Heart left ventricle (tissue), 13 donors: Measurements from ENCODE around the gene ADGRE1.

Source experiments
- POLR2A ChIP-seq, 2 donors: fragments of 450-650 bp; IDR thresholded peaks; one replicate each; pipeline ENCODE4 v1.6.1; 2017; ENCODE audit warnings: antibody characterized with exemption in 2 of 2, mild to moderate bottlenecking in 2 of 2, moderate library complexity in 2 of 2
- TF ChIP-seq, protein P1 (sequence below), 12 donors: fragments of 200-600 bp; sonication (generic) in 4 of 12; IDR thresholded peaks; one replicate each; pipeline versions ENCODE4 v1.5.0 to v1.8.0; 2018 to 2022; ENCODE audit warnings: antibody characterized with exemption in 12 of 12, mild to moderate bottlenecking in 5 of 12
- donor health status: ischemic (EF 13 %, LVEDD 7.1; RV severe dilation, severe dysfunction).
- donor health status: DM: no; HTN: yes; CAD: no.
- donor health status: DM: no; HTN: no; CAD: no.
- donor health status: ischemic (EF 25% LVEDD 6.9; RV normal size, moderate dysfunction).
- donor health status: ischemic (EF 25% LVEDD 5.7; RV mildly dilated, moderate dysfunction).
- donor health status: ischemic (EF 35%, LVEDD 5.7; RV mildly dilated, moderate dysfunction).
- donor health status: nonischemic (EF 11% LVEDD 7.7; RV severe dilation, severe dysfunction).
- donor health status: DM: yes; HTN: yes; CAD: no.
- donor health status: PGD.
- donor health status: ischemic (EF 29% LVEDD 5.4; RV normal size, mild dysfunction).
- donor health status: nonischemic (EF 23%, LVEDD 6.1; RV moderate dilation, normal function).

DNA sequence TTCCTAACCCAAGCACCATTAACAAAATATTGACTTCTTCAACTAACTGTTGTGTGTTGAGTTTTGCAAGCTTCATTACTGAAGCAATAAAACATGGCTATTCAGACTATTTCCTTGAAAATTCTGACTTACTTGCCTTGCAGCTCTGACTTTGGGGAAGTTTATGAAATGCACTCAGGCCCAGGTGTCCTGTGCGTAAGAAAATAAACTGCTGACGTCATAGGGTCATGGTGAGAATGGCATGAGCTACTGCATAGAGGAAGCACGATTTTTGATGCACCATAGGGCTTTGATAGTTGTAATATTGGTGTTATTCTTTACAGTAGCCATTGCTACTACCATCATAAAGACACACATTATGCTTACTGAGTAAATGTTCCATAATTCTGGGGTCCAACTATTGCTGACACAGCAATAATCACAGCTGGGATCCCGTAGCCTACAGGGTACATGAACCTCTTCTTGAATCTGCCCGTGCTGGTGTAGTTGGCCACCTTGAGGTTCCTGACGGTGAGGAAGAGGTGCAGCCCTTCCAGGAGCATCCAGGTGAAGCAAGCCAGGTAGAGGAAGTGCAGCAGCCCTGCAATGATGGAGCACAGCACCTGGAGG lies 76.0 kb downstream of the ADGRE1 start:
- TF ChIP-seq, protein P1, sequence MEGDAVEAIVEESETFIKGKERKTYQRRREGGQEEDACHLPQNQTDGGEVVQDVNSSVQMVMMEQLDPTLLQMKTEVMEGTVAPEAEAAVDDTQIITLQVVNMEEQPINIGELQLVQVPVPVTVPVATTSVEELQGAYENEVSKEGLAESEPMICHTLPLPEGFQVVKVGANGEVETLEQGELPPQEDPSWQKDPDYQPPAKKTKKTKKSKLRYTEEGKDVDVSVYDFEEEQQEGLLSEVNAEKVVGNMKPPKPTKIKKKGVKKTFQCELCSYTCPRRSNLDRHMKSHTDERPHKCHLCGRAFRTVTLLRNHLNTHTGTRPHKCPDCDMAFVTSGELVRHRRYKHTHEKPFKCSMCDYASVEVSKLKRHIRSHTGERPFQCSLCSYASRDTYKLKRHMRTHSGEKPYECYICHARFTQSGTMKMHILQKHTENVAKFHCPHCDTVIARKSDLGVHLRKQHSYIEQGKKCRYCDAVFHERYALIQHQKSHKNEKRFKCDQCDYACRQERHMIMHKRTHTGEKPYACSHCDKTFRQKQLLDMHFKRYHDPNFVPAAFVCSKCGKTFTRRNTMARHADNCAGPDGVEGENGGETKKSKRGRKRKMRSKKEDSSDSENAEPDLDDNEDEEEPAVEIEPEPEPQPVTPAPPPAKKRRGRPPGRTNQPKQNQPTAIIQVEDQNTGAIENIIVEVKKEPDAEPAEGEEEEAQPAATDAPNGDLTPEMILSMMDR (IDR thresholded peaks at IDR 0.05): no peak
- no peak for TF ChIP-seq POLR2A (IDR thresholded peaks at IDR 0.05)
